Calu3 (cell line): ENCODE data around the gene ATG7. TPM values are rescaled to one million over a fixed set of nuclear protein-coding genes. Genes with fewer than 3 reads are reported as not detected.

Experiments used
- BruUV-seq: library from RNA; stranded (reverse); fragments of 400-500 nt; replicated peaks from 2 replicates; lab custom pipeline; 2021; lab: Mats Ljungman, UMichigan
- CTCF ChIA-PET: fragments of 300-600 bp; sonication (Branson Sonifier 250); formaldehyde crosslinking; loops from one replicate; lab custom pipeline; 2022; ENCODE audit warnings: antibody characterized with exemption; lab: Charles Lee
- DNase-seq: peaks from one replicate; pipeline ENCODE4 v3.0.0; 2022
- H3K27ac Mint-ChIP-seq: one replicate; pipeline ENCODE4 v1.8.0; 2022; ENCODE audit warnings: mixed read lengths; ENCODE audit not compliant: unreplicated experiment
- H3K27me3 Mint-ChIP-seq: one replicate; pipeline ENCODE4 v1.8.0; 2022; ENCODE audit warnings: mixed read lengths; ENCODE audit not compliant: unreplicated experiment
- H3K36me3 Mint-ChIP-seq: one replicate; pipeline ENCODE4 v1.8.0; 2022; ENCODE audit warnings: mild to moderate bottlenecking, moderate library complexity, mixed read lengths; ENCODE audit not compliant: insufficient read depth, unreplicated experiment
- H3K4me1 Mint-ChIP-seq: one replicate; pipeline ENCODE4 v1.8.0; 2022; ENCODE audit warnings: mild to moderate bottlenecking, low read depth, mixed read lengths; ENCODE audit not compliant: unreplicated experiment
- H3K4me3 Mint-ChIP-seq: one replicate; pipeline ENCODE4 v1.8.0; 2022; ENCODE audit warnings: mild to moderate bottlenecking, low read depth, moderate library complexity, mixed read lengths; ENCODE audit not compliant: unreplicated experiment
- H3K9me3 Mint-ChIP-seq: one replicate; pipeline ENCODE4 v1.8.0; 2022; ENCODE audit warnings: low read depth, mixed read lengths; ENCODE audit not compliant: unreplicated experiment
- intact Hi-C: fragments of 100-400 bp; cut with micrococcal nuclease; formaldehyde crosslinking; loops from one replicate; pipeline ENCODE4 v1.10.0; 2022; ENCODE audit not compliant: unreplicated experiment
- total RNA-seq: library from RNA; stranded (reverse); gene quantifications from 2 replicates; pipeline ENCODE4 v1.2.3, GENCODE V29; 2022
- TF ChIP-seq, protein P1 (sequence below): fragments of 200-600 bp; IDR thresholded peaks from one replicate; pipeline ENCODE4 v1.8.0; 2022; ENCODE audit warnings: antibody characterized with exemption; ENCODE audit not compliant: unreplicated experiment

Gene ATG7
- total RNA-seq, 1 experiment from 2014 or later: 37.3 TPM

DNA sequence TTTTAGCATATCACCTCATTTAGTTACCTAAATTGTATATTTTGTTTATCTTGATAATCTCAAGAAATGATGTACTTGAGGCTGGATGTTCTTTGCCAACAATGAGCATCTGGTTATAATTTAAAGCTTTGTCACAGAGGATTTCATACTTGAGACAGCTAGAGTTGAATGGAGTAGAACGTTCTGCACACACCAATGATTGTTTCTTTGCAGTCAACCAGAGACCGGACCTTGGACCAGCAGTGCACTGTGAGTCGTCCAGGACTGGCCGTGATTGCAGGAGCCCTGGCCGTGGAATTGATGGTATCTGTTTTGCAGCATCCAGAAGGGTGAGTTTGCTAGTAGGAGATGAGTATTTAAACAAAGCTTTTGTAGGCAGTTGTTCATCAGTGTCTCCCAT is 90.4 kb downstream of the ATG7 start:
- TF ChIP-seq, protein P1, sequence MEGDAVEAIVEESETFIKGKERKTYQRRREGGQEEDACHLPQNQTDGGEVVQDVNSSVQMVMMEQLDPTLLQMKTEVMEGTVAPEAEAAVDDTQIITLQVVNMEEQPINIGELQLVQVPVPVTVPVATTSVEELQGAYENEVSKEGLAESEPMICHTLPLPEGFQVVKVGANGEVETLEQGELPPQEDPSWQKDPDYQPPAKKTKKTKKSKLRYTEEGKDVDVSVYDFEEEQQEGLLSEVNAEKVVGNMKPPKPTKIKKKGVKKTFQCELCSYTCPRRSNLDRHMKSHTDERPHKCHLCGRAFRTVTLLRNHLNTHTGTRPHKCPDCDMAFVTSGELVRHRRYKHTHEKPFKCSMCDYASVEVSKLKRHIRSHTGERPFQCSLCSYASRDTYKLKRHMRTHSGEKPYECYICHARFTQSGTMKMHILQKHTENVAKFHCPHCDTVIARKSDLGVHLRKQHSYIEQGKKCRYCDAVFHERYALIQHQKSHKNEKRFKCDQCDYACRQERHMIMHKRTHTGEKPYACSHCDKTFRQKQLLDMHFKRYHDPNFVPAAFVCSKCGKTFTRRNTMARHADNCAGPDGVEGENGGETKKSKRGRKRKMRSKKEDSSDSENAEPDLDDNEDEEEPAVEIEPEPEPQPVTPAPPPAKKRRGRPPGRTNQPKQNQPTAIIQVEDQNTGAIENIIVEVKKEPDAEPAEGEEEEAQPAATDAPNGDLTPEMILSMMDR: no peak
- Mint-ChIP-seq H3K27me3 (no peaks in the 10 kb centered on the region), H3K4me1 (no peaks in the 10 kb centered on the region), H3K27ac (no peak overlapping the region), H3K36me3 (no peaks in the 10 kb centered on the region), H3K9me3 (no peaks in the 10 kb centered on the region), H3K4me3 (no peak overlapping the region)
- no peak for DNase-seq
- no TSS peak for BruUV-seq
- intact Hi-C loops: no loop called here
- CTCF ChIA-PET: no interaction called here

DNA sequence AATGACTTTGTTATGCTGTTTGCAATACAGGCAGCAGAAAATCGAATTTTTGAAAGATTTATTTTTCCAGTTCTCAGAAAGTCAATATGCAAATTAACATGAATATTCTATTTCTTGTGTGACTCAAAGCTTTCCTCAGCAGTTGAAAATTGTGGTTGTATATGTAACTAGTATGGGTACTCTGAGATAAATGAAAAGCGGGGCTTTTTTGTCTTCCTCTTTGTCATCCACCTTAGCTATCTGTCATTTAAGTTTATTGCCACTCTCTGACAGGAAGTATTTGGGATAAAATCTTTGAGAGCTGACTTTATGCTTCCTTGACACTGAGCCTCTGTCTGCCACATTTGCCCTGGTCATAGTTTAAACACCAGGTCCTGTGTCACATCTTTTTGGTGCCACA is 91.5 kb downstream of the ATG7 start:
- Mint-ChIP-seq H3K9me3 (no peaks in the 10 kb centered on the region), H3K4me3 (no peak overlapping the region), H3K36me3 (no peaks in the 10 kb centered on the region), H3K27me3 (no peaks in the 10 kb centered on the region), H3K27ac (no peak overlapping the region), H3K4me1 (no peaks in the 10 kb centered on the region)
- no TSS peak for BruUV-seq
- TF ChIP-seq, protein P1: no peak
- DNase-seq: no peak
- intact Hi-C loops: no loop called here
- CTCF ChIA-PET: no interaction called here

DNA sequence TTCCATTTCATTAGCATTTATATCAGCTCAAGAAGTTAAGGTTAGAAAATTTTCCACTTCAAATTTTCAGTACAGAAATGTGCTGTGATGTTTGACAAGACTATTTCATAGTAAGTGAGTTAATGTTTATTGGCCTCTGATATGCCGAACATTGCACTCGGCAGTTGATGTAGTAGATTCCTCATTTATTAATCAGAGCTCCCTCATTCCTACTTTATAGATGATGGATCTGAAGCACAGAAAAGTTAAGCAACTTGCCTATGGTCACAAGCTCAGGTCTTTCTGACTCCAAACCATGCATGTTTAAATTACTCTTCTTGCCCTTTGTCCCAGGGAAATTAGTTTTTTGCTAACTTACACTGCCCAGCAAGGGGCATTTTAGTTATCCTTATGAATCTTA is 92.0 kb downstream of the ATG7 start:
- CTCF ChIA-PET: no interaction called here
- Mint-ChIP-seq H3K36me3 (no peaks in the 10 kb centered on the region), H3K27me3 (no peaks in the 10 kb centered on the region), H3K9me3 (no peaks in the 10 kb centered on the region), H3K4me3 (no peak overlapping the region), H3K4me1 (no peaks in the 10 kb centered on the region), H3K27ac (no peak overlapping the region)
- TF ChIP-seq, protein P1: no peak
- intact Hi-C loops: no loop called here
- BruUV-seq: no TSS peak
- no peak for DNase-seq

DNA sequence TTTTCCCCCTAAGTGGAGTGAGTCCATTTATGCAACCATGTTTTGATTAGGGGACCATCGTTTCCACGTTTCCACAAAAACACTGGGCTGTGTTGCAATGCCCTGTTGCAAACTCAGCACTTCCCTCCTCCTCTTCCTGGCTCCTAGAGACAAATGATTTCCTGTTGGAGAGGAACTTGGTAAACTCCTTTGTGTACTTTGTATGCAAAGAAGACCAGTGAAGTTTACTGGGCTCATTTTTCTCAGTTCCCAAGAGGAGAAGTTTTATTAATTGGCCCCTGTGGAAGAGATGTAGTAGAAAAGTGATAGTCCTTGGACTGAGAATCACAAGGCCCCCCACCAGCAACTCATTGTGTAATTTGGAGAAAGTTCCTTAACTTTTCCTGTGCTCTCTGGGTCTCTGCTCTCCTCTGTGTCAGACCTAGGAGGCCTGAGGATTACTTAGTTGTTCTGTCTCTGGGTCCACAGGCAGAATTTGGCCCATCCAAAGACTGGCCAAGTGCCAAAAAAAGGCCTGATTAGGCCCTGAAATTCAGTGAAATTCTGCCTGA is 95.0 kb downstream of the ATG7 start:
- no peaks in the 10 kb centered on the region for H3K4me1 Mint-ChIP-seq
- no peak for DNase-seq
- intact Hi-C loops: no loop called here
- H3K27me3 Mint-ChIP-seq: no peaks in the 10 kb centered on the region
- TF ChIP-seq, protein P1: no peak
- no peak overlapping the region for H3K4me3 Mint-ChIP-seq
- no TSS peak for BruUV-seq
- H3K9me3 Mint-ChIP-seq: no peaks in the 10 kb centered on the region
- H3K27ac Mint-ChIP-seq: no peak overlapping the region
- H3K36me3 Mint-ChIP-seq: no peaks in the 10 kb centered on the region
- CTCF ChIA-PET: interaction anchor here (0.7 to 1.1 kb wide), 2 partner anchors 114 to 293 kb away, joined by 3 read pairs; no protein-coding TSS in a partner anchor
